Liver (tissue), 9 donors: ENCODE measurements around the gene KRTAP10-6. TPM values are rescaled to one million over a fixed set of nuclear protein-coding genes. Genes with fewer than 3 reads are reported as not detected.
A peak's percentile ranks its signal among the peaks of the same experiment; 100 is the strongest.

ENCODE experiments used
- DNase-seq: peaks from one replicate; pipeline ENCODE4 v3.0.0-alpha.2; 2017; ENCODE audit warnings: low spot score
- H3K27ac ChIP-seq, 2 donors: one replicate each; pipeline ENCODE4 v1.7.0; 2013; ENCODE audit warnings: inconsistent platforms in 2 of 2, low read length in 2 of 2, control low read depth in 1 of 2, low read depth in 1 of 2, mild to moderate bottlenecking in 1 of 2
- H3K27me3 ChIP-seq, 4 donors: one replicate each; pipeline versions ENCODE4 v1.6.1 to v1.7.0; 2013; ENCODE audit warnings: low read length in 3 of 4, inconsistent platforms in 1 of 4, mild to moderate bottlenecking in 1 of 4, moderate library complexity in 1 of 4; ENCODE audit not compliant: control insufficient read depth in 4 of 4, insufficient read depth in 4 of 4
- H3K36me3 ChIP-seq, 4 donors: one replicate each; pipeline versions ENCODE4 v1.6.1 to v1.7.0; 2013; ENCODE audit warnings: low read length in 3 of 4, mild to moderate bottlenecking in 3 of 4, low read depth in 1 of 4, moderate library complexity in 1 of 4; ENCODE audit not compliant: control insufficient read depth in 4 of 4, insufficient read depth in 3 of 4
- H3K4me1 ChIP-seq, 4 donors: one replicate each; pipeline versions ENCODE4 v1.6.1 to v1.7.0; 2013; ENCODE audit warnings: low read length in 3 of 4, mild to moderate bottlenecking in 3 of 4, moderate library complexity in 1 of 4; ENCODE audit not compliant: control insufficient read depth in 4 of 4, insufficient read depth in 4 of 4
- H3K4me3 ChIP-seq, 3 donors: one replicate each; pipeline versions ENCODE4 v1.6.1 to v1.7.0; 2013; ENCODE audit warnings: low read length in 3 of 3, control low read depth in 1 of 3, low read depth in 1 of 3, mild to moderate bottlenecking in 1 of 3
- H3K9ac ChIP-seq, 2 donors: one replicate each; pipeline ENCODE4 v1.7.0; 2013; ENCODE audit warnings: low read length in 2 of 2, mild to moderate bottlenecking in 2 of 2, moderate library complexity in 2 of 2, control low read depth in 1 of 2, low read depth in 1 of 2
- H3K9me3 ChIP-seq, 4 donors: one replicate each; pipeline versions ENCODE4 v1.6.1 to v1.7.0; 2013; ENCODE audit warnings: low read length in 3 of 4; ENCODE audit not compliant: control insufficient read depth in 4 of 4
- EGR1 ChIP-seq, 2 donors: IDR thresholded peaks; 2 replicates each; pipeline ENCODE4 v1.6.1; 2016 to 2018; ENCODE audit warnings: antibody characterized with exemption in 2 of 2, low read depth in 2 of 2
- FOXA1 ChIP-seq: IDR thresholded peaks from 2 replicates; pipeline ENCODE4 v1.6.1; 2016; ENCODE audit warnings: antibody characterized with exemption
- FOXA2 ChIP-seq: IDR thresholded peaks from 2 replicates; pipeline ENCODE4 v1.6.1; 2016; ENCODE audit warnings: antibody characterized with exemption
- GABPA ChIP-seq, 2 donors: IDR thresholded peaks in 1 of 2; conservative IDR thresholded peaks in 1 of 2; 2 replicates each; pipeline ENCODE4 v1.6.1; 2016; ENCODE audit warnings: antibody characterized with exemption in 2 of 2, mild to moderate bottlenecking in 1 of 2, moderate library complexity in 1 of 2
- HNF4G ChIP-seq: IDR thresholded peaks from 2 replicates; pipeline ENCODE4 v1.6.1; 2016; ENCODE audit warnings: antibody characterized with exemption
- JUND ChIP-seq, 2 donors: IDR thresholded peaks; 2 replicates each; pipeline ENCODE4 v1.6.1; 2016; ENCODE audit warnings: antibody characterized with exemption in 2 of 2
- NR2F2 ChIP-seq: IDR thresholded peaks from 2 replicates; pipeline ENCODE4 v1.6.1; 2016; ENCODE audit warnings: antibody characterized with exemption
- RAD21 ChIP-seq, 2 donors: IDR thresholded peaks; 2 replicates each; pipeline ENCODE4 v1.6.1; 2016; ENCODE audit warnings: antibody characterized with exemption in 2 of 2, mild to moderate bottlenecking in 2 of 2
- RXRA ChIP-seq, 2 donors: IDR thresholded peaks; 2 replicates each; pipeline ENCODE4 v1.6.1; 2017 to 2018; ENCODE audit warnings: antibody characterized with exemption in 2 of 2, mild to moderate bottlenecking in 1 of 2
- TAF1 ChIP-seq: conservative IDR thresholded peaks from 2 replicates; pipeline ENCODE4 v1.6.1; 2016; ENCODE audit warnings: antibody characterized with exemption, mild to moderate bottlenecking
- YY1 ChIP-seq: IDR thresholded peaks from 2 replicates; pipeline ENCODE4 v1.6.1; 2016; ENCODE audit warnings: antibody characterized with exemption, mild to moderate bottlenecking
- WGBS: extraction: QIAGEN DNeasy Blood & Tissue Kit; methylation state at CpG from one replicate; pipeline ENCODE4 v1.1.7; 2013; 5-methylcytosine and 5-hydroxymethylcytosine counted together
- polyA plus RNA-seq, 2 donors: library from polyadenylated mRNA; stranded (reverse) in 1 of 2; unstranded in 1 of 2; fragments of 200-250 nt in 1 of 2; fragments of >200 nt in 1 of 2; fragmentation: Nextera tagmentation in 1 of 2; extraction: Ambion mirVana in 1 of 2; gene quantifications; one replicate each; pipeline versions ENCODE4 v1.2.1 to v1.2.3, GENCODE V29; 2013 to 2015
- total RNA-seq, 2 donors: library from RNA; depleted of rRNA; stranded (reverse); fragments of >200 nt; gene quantifications; one replicate each; pipeline ENCODE4 v1.2.3, GENCODE V29; 2014
- TF ChIP-seq, protein P1 (sequence below): IDR thresholded peaks from 2 replicates; pipeline ENCODE4 v1.6.1; 2016; ENCODE audit warnings: antibody characterized with exemption
- TF ChIP-seq, protein P2 (sequence below): IDR thresholded peaks from 2 replicates; pipeline ENCODE4 v1.6.1; 2016; ENCODE audit warnings: antibody characterized with exemption
- TF ChIP-seq, protein P3 (sequence below): IDR thresholded peaks from 2 replicates; pipeline ENCODE4 v1.6.1; 2016; ENCODE audit warnings: antibody characterized with exemption
- TF ChIP-seq, protein P4 (sequence below): IDR thresholded peaks from 2 replicates; pipeline ENCODE4 v1.6.1; 2016; ENCODE audit warnings: antibody characterized with exemption, mild to moderate bottlenecking
- donor health status: healthy.
- donor health status: healthy.
- donor health status: healthy.
- donor health status: healthy.
- donor health status: healthy.

KRTAP10-6 gene
- total and polyA plus RNA-seq, 4 donors = not detected

DNA sequence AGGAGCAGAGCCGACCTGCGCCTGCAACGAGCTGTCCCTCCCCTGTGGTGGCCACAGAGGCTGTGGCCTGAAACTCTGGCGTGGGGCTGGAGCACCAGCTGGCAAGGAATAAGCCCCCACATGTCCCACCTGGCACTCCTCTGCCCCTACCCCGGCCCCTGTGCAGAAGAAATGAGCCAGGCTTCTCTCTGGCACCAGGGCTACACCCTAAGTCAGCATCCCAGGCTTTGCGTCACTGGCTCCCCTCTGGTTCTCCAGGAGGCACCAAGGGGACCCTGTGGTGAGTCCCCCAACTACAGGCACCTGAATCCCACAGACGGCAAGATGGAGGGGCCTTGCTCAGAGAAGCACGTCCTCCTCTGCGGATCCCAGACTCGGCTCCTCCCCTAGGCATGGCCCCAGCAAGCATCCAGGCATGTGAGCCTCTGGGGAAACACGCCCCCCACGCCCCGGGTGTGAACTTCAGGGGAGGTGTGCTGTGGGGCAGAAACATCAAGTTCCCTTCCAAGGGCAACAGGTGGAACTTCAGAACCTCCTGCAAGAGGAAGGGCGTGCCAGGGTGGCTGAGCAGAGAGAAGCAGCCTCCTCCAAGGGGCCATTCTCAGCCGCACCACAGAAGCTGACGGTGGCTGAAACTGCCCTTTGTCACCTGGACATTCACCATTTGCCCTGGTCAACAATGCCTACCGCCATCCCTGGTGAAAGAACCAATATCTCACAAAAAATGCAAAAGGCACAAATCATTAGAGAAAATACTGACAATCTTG, 11.0 kb upstream of the KRTAP10-6 start (continued):
- TF ChIP-seq, protein P1, sequence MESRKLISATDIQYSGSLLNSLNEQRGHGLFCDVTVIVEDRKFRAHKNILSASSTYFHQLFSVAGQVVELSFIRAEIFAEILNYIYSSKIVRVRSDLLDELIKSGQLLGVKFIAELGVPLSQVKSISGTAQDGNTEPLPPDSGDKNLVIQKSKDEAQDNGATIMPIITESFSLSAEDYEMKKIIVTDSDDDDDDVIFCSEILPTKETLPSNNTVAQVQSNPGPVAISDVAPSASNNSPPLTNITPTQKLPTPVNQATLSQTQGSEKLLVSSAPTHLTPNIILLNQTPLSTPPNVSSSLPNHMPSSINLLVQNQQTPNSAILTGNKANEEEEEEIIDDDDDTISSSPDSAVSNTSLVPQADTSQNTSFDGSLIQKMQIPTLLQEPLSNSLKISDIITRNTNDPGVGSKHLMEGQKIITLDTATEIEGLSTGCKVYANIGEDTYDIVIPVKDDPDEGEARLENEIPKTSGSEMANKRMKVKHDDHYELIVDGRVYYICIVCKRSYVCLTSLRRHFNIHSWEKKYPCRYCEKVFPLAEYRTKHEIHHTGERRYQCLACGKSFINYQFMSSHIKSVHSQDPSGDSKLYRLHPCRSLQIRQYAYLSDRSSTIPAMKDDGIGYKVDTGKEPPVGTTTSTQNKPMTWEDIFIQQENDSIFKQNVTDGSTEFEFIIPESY = no peak
- TF ChIP-seq RAD21 (IDR thresholded peaks at IDR 0.05) = no peak
- TF ChIP-seq GABPA (IDR thresholded peaks at IDR 0.05 in 1 of 2, conservative IDR thresholded peaks at IDR 0.05 in 1 of 2) = no peak

DNA sequence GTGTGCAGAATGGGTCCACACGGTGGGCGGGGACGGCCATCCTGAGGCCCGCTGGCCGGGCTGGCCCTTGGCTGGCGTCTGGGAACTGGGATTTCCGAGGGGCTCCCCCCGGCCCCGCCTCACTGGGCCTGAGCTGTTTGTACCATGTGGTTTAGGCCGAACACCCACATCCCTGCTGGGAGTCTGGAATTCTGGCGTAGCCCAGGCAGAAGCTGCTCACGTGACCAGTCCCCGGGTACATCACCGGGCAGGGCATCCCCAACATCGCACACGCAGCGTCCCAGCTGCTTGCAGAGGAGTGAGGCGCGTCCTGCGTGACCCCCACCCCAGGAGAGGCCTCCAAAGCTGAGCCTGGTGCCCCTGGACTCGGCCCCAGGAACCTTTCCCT, 10.2 kb upstream of the KRTAP10-6 start:
- no peak overlapping the region for H3K27ac ChIP-seq
- DNase-seq = peak; percentile 6
- no peaks in the 10 kb centered on the region for H3K36me3 ChIP-seq
- no peaks in the 10 kb centered on the region for H3K27me3 ChIP-seq
- H3K9me3 ChIP-seq = peaks cover 0 to 7% (median 5%) of the 10 kb centered on the region in 4 donors
- TF ChIP-seq TAF1 (no peak), GABPA (IDR thresholded peaks at IDR 0.05 in 1 of 2, conservative IDR thresholded peaks at IDR 0.05 in 1 of 2) (no peak), RXRA (IDR thresholded peaks at IDR 0.05) (no peak), NR2F2 (no peak), JUND (IDR thresholded peaks at IDR 0.05) (no peak), FOXA1 (no peak), YY1 (no peak)
- TF ChIP-seq, protein P2, sequence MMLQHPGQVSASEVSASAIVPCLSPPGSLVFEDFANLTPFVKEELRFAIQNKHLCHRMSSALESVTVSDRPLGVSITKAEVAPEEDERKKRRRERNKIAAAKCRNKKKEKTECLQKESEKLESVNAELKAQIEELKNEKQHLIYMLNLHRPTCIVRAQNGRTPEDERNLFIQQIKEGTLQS = no peak
- TF ChIP-seq, protein P3, sequence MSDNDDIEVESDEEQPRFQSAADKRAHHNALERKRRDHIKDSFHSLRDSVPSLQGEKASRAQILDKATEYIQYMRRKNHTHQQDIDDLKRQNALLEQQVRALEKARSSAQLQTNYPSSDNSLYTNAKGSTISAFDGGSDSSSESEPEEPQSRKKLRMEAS = no peak
- H3K4me3 ChIP-seq = no peak overlapping the region
- no peak overlapping the region for H3K9ac ChIP-seq
- 86% methylated on average over 20 of the region's 21 CpGs for WGBS
- H3K4me1 ChIP-seq = no peaks in the 10 kb centered on the region

DNA sequence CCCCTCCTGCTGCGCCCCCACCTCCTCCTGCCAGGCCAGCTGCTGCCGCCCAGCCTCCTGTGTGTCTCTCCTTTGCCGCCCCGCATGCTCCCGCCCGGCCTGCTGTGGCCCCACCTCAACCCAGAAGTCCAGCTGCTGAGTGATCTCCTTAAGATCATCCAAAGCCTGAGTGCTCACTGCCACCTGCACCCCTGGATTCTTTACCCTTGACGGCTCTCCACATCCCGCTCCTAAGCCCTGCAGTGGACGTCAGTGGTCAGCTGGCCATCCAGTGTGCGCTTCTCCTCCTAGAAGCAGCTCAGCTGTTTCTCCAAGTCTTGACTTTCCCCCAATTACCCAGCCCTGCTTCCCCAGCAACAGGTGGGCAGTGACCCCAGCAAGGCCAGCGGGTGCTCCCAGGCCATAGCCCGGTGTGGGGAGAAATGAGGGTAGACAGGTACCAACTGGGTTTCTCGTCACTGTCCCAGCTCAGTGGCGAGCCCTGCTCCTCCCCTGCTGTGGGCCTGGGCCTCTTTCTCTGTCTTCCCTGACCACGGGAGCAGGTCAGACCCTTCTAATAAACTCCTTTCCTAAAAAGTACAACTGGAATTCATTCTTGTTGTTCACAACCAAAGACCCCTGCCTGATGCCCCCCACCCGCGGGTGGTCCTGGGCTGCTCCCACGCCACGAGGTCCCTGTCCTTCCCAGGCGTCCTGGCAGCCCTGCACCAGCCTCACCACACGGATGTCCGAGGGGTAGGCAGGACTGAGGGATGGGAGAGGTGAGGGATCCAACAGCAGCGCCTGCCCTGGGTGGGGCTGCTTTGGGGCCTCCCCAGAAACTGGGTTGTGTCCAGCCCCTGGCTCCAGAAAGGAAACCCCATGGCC, 9.5 kb upstream of the KRTAP10-6 start:
- peaks cover 0 to 7% (median 5%) of the 10 kb centered on the region in 4 donors for H3K9me3 ChIP-seq
- no peak overlapping the region for H3K27ac ChIP-seq
- no peaks in the 10 kb centered on the region for H3K27me3 ChIP-seq
- H3K36me3 ChIP-seq = no peaks in the 10 kb centered on the region
- no peak overlapping the region for H3K9ac ChIP-seq
- peak; percentile 17 for DNase-seq
- no peak overlapping the region for H3K4me3 ChIP-seq
- no peaks in the 10 kb centered on the region for H3K4me1 ChIP-seq
- TF ChIP-seq RXRA (IDR thresholded peaks at IDR 0.05) = no peak
- no peak for TF ChIP-seq EGR1 (IDR thresholded peaks at IDR 0.05; ENCODE audit: low read depth in 2 of 2)
- TF ChIP-seq RAD21 (IDR thresholded peaks at IDR 0.05) = no peak
- no peak for TF ChIP-seq TAF1
- TF ChIP-seq, protein P3 = no peak
- TF ChIP-seq, protein P4, sequence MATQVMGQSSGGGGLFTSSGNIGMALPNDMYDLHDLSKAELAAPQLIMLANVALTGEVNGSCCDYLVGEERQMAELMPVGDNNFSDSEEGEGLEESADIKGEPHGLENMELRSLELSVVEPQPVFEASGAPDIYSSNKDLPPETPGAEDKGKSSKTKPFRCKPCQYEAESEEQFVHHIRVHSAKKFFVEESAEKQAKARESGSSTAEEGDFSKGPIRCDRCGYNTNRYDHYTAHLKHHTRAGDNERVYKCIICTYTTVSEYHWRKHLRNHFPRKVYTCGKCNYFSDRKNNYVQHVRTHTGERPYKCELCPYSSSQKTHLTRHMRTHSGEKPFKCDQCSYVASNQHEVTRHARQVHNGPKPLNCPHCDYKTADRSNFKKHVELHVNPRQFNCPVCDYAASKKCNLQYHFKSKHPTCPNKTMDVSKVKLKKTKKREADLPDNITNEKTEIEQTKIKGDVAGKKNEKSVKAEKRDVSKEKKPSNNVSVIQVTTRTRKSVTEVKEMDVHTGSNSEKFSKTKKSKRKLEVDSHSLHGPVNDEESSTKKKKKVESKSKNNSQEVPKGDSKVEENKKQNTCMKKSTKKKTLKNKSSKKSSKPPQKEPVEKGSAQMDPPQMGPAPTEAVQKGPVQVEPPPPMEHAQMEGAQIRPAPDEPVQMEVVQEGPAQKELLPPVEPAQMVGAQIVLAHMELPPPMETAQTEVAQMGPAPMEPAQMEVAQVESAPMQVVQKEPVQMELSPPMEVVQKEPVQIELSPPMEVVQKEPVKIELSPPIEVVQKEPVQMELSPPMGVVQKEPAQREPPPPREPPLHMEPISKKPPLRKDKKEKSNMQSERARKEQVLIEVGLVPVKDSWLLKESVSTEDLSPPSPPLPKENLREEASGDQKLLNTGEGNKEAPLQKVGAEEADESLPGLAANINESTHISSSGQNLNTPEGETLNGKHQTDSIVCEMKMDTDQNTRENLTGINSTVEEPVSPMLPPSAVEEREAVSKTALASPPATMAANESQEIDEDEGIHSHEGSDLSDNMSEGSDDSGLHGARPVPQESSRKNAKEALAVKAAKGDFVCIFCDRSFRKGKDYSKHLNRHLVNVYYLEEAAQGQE = no peak
- no peak for TF ChIP-seq YY1
- TF ChIP-seq, protein P1 = no peak
- TF ChIP-seq, protein P2 = no peak
- TF ChIP-seq NR2F2 = no peak
- TF ChIP-seq FOXA2 = no peak
- TF ChIP-seq JUND (IDR thresholded peaks at IDR 0.05) = no peak
- TF ChIP-seq HNF4G = no peak
- 84% methylated on average over 23 of the region's 23 CpGs for WGBS
